DND-41 (cell line): ENCODE data around the gene MAP1LC3B.

Source experiments
- ATAC-seq: fragments of 200-7000 bp; cut with Tn5 transposase; 3 replicates; pipeline ENCODE4 v1.9.1; 2021; ENCODE audit warnings: low read depth; ENCODE audit not compliant: insufficient read depth
- DNase-seq: peaks from one replicate; pipeline ENCODE4 v3.0.0-alpha.2; 2020
- H2AFZ ChIP-seq: 2 replicates; pipeline ENCODE4 v1.6.0; 2012; ENCODE audit warnings: low read depth, low read length
- H3K27ac ChIP-seq: 2 replicates; pipeline ENCODE4 v1.5.1; 2012; ENCODE audit warnings: low read length, inconsistent platforms
- H3K27me3 ChIP-seq: fragments of 200-600 bp; sonication (generic); 2 replicates; pipeline ENCODE4 v1.6.0; 2012; ENCODE audit warnings: low read length, mild to moderate bottlenecking, inconsistent platforms; ENCODE audit not compliant: insufficient read depth, poor library complexity
- H3K36me3 ChIP-seq: 2 replicates; pipeline ENCODE4 v1.5.1; 2012; ENCODE audit warnings: low read length, inconsistent platforms; ENCODE audit not compliant: insufficient read depth
- H3K4me1 ChIP-seq: 2 replicates; pipeline ENCODE4 v1.5.1; 2012; ENCODE audit warnings: mild to moderate bottlenecking, low read length; ENCODE audit not compliant: insufficient read depth
- H3K4me2 ChIP-seq: 2 replicates; pipeline ENCODE4 v1.6.0; 2012; ENCODE audit warnings: mild to moderate bottlenecking, moderate library complexity, low read length, inconsistent platforms; ENCODE audit not compliant: insufficient read depth
- H3K4me3 ChIP-seq, 2 experiments: fragments of 200-600 bp in 1 of 2; shearing (Covaris generic) in 1 of 2; 2 replicates each; pipeline ENCODE4 v1.5.1; 2012 to 2016; ENCODE audit warnings: inconsistent platforms in 2 of 2, low read length in 2 of 2, mild to moderate bottlenecking in 2 of 2, low read depth in 1 of 2, moderate library complexity in 1 of 2
- H3K79me2 ChIP-seq: 2 replicates; pipeline ENCODE4 v1.6.0; 2012; ENCODE audit warnings: low read length, inconsistent platforms; ENCODE audit not compliant: insufficient read depth
- H3K9ac ChIP-seq: 2 replicates; pipeline ENCODE4 v1.6.0; 2012; ENCODE audit warnings: low read depth, mild to moderate bottlenecking, inconsistent platforms, low read length, moderate library complexity
- H3K9me3 ChIP-seq: 2 replicates; pipeline ENCODE4 v1.5.1; 2012; ENCODE audit warnings: low read length, moderate library complexity, mild to moderate bottlenecking, inconsistent platforms; ENCODE audit not compliant: insufficient read depth, severe bottlenecking
- H4K20me1 ChIP-seq: 2 replicates; pipeline ENCODE4 v1.6.0; 2012; ENCODE audit warnings: low read length; ENCODE audit not compliant: insufficient read depth
- EZH2 ChIP-seq: IDR thresholded peaks from 3 replicates; pipeline ENCODE4 v1.6.1; 2012; ENCODE audit warnings: borderline replicate concordance, low read depth, mild to moderate bottlenecking, moderate library complexity, low read length, inconsistent platforms; ENCODE audit not compliant: severe bottlenecking
- TF ChIP-seq, protein P1 (sequence below): IDR thresholded peaks from 2 replicates; pipeline ENCODE4 v1.5.1; 2012; ENCODE audit warnings: borderline replicate concordance, low read length, moderate library complexity, mild to moderate bottlenecking; ENCODE audit not compliant: poor library complexity, severe bottlenecking; ENCODE audit errors: extremely low read depth

Gene MAP1LC3B

DNA sequence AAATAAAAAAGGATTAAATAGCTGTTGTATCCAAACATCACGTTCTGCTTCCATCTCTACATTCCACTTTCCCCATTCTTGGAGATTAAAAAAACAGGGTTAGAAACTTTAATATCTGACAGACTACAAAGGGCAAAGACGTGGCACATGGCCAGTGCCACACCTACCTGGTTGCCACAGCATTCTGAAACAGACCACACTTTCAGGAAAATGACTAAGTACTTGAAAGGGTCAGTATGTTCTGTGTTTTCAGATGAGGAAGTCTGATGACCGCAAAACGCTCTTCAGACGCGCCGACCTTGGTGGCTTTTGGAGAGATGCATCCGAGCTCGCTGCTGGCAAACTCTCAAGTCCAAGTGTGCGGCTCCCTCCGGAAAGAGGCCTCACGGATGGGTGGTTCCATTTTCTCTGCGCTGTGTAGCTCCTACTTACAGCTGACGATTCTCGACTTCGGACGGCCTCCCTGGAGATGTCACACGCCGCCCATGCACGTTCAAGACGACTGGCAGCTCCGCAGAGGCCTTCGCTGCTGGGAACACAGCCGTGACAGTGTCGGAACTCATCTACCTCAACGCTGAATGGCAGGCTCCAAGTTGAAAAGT lies 15.5 kb downstream of the MAP1LC3B start:
- no peak overlapping the region for H2AFZ ChIP-seq
- H3K27me3 ChIP-seq = no peaks in the 10 kb centered on the region
- no peak overlapping the region for H3K4me3 ChIP-seq
- peaks cover 27% of the 10 kb centered on the region for H3K36me3 ChIP-seq
- H3K9me3 ChIP-seq = no peaks in the 10 kb centered on the region
- no peak for DNase-seq
- no peak for ATAC-seq
- H3K27ac ChIP-seq = no peak overlapping the region
- H3K79me2 ChIP-seq = no peaks in the 10 kb centered on the region
- H3K4me1 ChIP-seq = no peaks in the 10 kb centered on the region
- no peak overlapping the region for H3K4me2 ChIP-seq
- H4K20me1 ChIP-seq = no peaks in the 10 kb centered on the region
- TF ChIP-seq EZH2 = no peak
- TF ChIP-seq, protein P1, sequence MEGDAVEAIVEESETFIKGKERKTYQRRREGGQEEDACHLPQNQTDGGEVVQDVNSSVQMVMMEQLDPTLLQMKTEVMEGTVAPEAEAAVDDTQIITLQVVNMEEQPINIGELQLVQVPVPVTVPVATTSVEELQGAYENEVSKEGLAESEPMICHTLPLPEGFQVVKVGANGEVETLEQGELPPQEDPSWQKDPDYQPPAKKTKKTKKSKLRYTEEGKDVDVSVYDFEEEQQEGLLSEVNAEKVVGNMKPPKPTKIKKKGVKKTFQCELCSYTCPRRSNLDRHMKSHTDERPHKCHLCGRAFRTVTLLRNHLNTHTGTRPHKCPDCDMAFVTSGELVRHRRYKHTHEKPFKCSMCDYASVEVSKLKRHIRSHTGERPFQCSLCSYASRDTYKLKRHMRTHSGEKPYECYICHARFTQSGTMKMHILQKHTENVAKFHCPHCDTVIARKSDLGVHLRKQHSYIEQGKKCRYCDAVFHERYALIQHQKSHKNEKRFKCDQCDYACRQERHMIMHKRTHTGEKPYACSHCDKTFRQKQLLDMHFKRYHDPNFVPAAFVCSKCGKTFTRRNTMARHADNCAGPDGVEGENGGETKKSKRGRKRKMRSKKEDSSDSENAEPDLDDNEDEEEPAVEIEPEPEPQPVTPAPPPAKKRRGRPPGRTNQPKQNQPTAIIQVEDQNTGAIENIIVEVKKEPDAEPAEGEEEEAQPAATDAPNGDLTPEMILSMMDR = no peak
- no peak overlapping the region for H3K9ac ChIP-seq

DNA sequence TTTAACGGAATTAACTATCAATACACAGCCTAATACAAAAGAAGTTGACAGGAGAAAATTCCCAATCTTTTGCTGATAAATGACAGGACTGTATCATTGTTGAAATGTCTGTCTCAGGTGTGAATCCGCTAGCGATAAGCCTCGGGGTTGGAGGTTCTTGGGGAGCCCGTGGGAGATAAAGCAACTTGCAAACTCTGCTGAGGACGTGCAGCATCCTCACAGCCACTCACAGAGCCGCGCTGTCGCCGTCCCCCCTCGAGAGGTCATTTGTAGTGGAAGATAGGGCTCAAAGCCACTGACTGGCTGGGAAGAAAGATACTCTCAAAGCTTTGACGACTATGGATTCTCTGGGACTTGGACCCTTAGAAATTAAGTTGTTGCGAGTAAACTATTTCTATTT lies 17.0 kb downstream of the MAP1LC3B start:
- Histone ChIP-seq H3K36me3 (peaks cover 13% of the 10 kb centered on the region), H3K4me3 (no peak overlapping the region), H2AFZ (no peak overlapping the region), H3K79me2 (no peaks in the 10 kb centered on the region), H3K9me3 (no peaks in the 10 kb centered on the region), H3K9ac (no peak overlapping the region), H3K4me2 (no peak overlapping the region), H3K27ac (no peak overlapping the region), H3K4me1 (no peaks in the 10 kb centered on the region), H3K27me3 (no peaks in the 10 kb centered on the region), H4K20me1 (no peaks in the 10 kb centered on the region)
- ATAC-seq (no peak), DNase-seq (no peak)
- TF ChIP-seq, protein P1 = no peak
- TF ChIP-seq EZH2 = no peak

DNA sequence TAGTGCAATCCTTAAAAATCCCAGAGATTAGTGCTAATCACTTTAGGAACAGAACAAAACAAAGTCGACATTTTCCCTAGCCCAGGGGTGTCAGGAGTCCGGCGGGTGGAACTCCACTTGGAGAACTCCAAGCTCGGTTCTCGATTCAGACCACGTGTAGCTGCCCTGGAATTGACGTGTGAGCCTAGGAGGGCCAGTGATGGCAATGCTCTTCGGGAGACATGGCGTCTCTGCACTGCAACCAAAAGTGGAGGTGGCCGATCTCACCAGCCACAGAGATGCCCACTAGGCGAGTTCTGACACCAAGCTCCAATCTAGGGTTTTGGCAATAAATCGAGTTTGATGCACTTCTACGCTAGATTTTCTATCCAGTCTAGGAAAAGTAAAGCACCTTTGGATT lies 17.6 kb downstream of the MAP1LC3B start:
- no peaks in the 10 kb centered on the region for H3K27me3 ChIP-seq
- H3K4me2 ChIP-seq = no peak overlapping the region
- H3K4me1 ChIP-seq = no peaks in the 10 kb centered on the region
- H3K36me3 ChIP-seq = peaks cover 7% of the 10 kb centered on the region
- no peak for ATAC-seq
- H3K27ac ChIP-seq = no peak overlapping the region
- H2AFZ ChIP-seq = no peak overlapping the region
- no peak overlapping the region for H3K4me3 ChIP-seq
- H3K9me3 ChIP-seq = no peaks in the 10 kb centered on the region
- no peaks in the 10 kb centered on the region for H3K79me2 ChIP-seq
- no peak overlapping the region for H3K9ac ChIP-seq
- no peaks in the 10 kb centered on the region for H4K20me1 ChIP-seq
- TF ChIP-seq EZH2 = no peak
- TF ChIP-seq, protein P1 = no peak
- DNase-seq = no peak

DNA sequence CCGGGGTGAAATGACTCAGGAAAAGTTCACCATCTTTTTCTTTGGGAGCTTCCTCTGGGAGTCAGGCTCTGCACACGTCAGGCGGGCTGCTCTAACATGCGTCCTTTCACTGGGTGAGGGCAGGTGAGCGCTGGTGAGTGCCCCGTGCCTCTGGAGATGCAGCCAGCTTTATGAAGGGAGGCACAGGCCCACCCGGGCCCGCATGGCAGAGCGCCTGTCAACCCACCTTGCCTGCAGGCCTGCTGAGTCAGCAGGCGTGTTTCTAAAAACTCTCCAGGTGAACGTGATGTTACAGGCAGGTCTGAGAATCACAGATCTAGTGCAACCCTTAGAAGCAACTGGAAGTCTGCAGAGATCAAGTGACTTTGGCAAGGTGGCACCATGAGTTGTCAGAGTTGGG lies 18.4 kb downstream of the MAP1LC3B start:
- Histone ChIP-seq H3K4me3 (no peak overlapping the region), H3K4me1 (no peaks in the 10 kb centered on the region), H4K20me1 (no peaks in the 10 kb centered on the region), H3K4me2 (no peak overlapping the region), H3K27me3 (no peaks in the 10 kb centered on the region), H3K27ac (no peak overlapping the region), H3K9me3 (no peaks in the 10 kb centered on the region), H3K9ac (no peak overlapping the region), H3K36me3 (no peaks in the 10 kb centered on the region), H3K79me2 (no peaks in the 10 kb centered on the region), H2AFZ (no peak overlapping the region)
- DNase-seq (no peak), ATAC-seq (no peak)
- TF ChIP-seq EZH2 = no peak
- TF ChIP-seq, protein P1 = no peak
